Measurements from ENCODE around the gene VPS39.

GRCh38 chr15:42131006-42131405 is 77.1 kb downstream of the VPS39 start:
- TF ChIP-seq CTCF (IDR thresholded peaks at IDR 0.05) (no peak), POLR2A (IDR thresholded peaks at IDR 0.05) (no peak), EP300 (IDR thresholded peaks at IDR 0.05) (no peak)
